Ovary (tissue), 9 donors: ENCODE data around the gene KAT6B. TPM values are rescaled to one million over a fixed set of nuclear protein-coding genes. Genes with fewer than 3 reads are reported as not detected.

ENCODE experiments used
- DNase-seq, 5 donors: peaks; one replicate each; pipeline ENCODE4 v3.0.0-alpha.2; 2019 to 2020
- H3K27ac ChIP-seq, 2 donors: fragments of 200-600 bp; one replicate each; pipeline versions ENCODE4 v1.5.1 to v1.8.0; 2019 to 2022
- H3K27me3 ChIP-seq: fragments of 200-600 bp; one replicate; pipeline ENCODE4 v1.8.0; 2022
- H3K36me3 ChIP-seq: fragments of 200-600 bp; sonication (generic); one replicate; pipeline ENCODE4 v1.5.1; 2019
- H3K4me1 ChIP-seq: one replicate; pipeline ENCODE4 v1.8.1; 2013; ENCODE audit warnings: mild to moderate bottlenecking, moderate library complexity; ENCODE audit not compliant: insufficient read depth
- H3K4me3 ChIP-seq: fragments of 200-600 bp; sonication (generic); one replicate; pipeline ENCODE4 v1.5.1; 2017
- H3K9me3 ChIP-seq, 2 donors: fragments of 200-600 bp in 1 of 2; sonication (generic) in 1 of 2; one replicate each; pipeline versions ENCODE4 v1.5.1 to v1.8.1; 2013 to 2019; ENCODE audit warnings: mild to moderate bottlenecking in 1 of 2, moderate library complexity in 1 of 2
- EP300 ChIP-seq: sonication (generic); formaldehyde crosslinking; IDR thresholded peaks from one replicate; pipeline ENCODE4 v1.6.1; 2017; ENCODE audit warnings: antibody characterized with exemption
- POLR2A ChIP-seq: fragments of 450-650 bp; IDR thresholded peaks from one replicate; pipeline ENCODE4 v1.6.1; 2017; ENCODE audit warnings: antibody characterized with exemption, mild to moderate bottlenecking, moderate library complexity
- WGBS, 3 donors: extraction: QIAGEN DNeasy Blood & Tissue Kit in 1 of 3; methylation state at CpG; one replicate each; pipeline versions ENCODE4 v1.1.5 to v1.1.7; 2013 to 2017; 5-methylcytosine and 5-hydroxymethylcytosine counted together
- intact Hi-C, 4 donors: fragments of 100-400 bp; cut with DNase I; formaldehyde crosslinking; loops; one replicate each; pipeline versions ENCODE4 v1.11.0 to v1.15.1; 2022 to 2023
- polyA plus RNA-seq, 2 donors: library from polyadenylated mRNA; stranded (reverse); fragments of 200-250 nt in 1 of 2; fragments of 350-450 nt in 1 of 2; fragmentation: Illumina TruSeq in 1 of 2; extraction: RNeasy Lipid Tissue Mini Kit (QIAGEN cat#74804) in 1 of 2; gene quantifications; one replicate each; pipeline ENCODE4 v1.2.3, GENCODE V29; 2013 to 2014
- total RNA-seq, 7 donors: library from RNA; depleted of rRNA in 2 of 7; stranded (reverse); fragments of >200 nt in 2 of 7; fragmentation: NEBNext Ultra II Directional in 3 of 7; extraction: Animal tissue kit (Norgen Biotek cat#: 25700) in 3 of 7; gene quantifications; one replicate each; pipeline versions ENCODE4 v1.1.0 to v1.2.4, GENCODE V29; 2016 to 2023
- TF ChIP-seq, protein P1 (sequence below), 3 donors: fragments of 450-650 bp in 2 of 3; fragments of 200-600 bp in 1 of 3; IDR thresholded peaks; one replicate each; pipeline versions ENCODE4 v1.5.1 to v1.8.0; 2016 to 2022; ENCODE audit warnings: antibody characterized with exemption in 3 of 3, mild to moderate bottlenecking in 1 of 3
- donor health status: DM: no; HTN: no; CAD: no; lungs with moderate emphysema.
- donor health status: DM: no; HTN: no; CAD: no.
- donor health status: Bipolar disorder and iron deficiency.
- donor health status: DM: yes; HTN: yes; CAD: no.
- donor health status: DM: no; HTN: no; CAD: no.
- donor health status: DM: yes; HTN: yes; CAD: no.

The KAT6B gene
- total and polyA plus RNA-seq, 9 donors = 14.9 to 61.6 (median 49.2) TPM

DNA sequence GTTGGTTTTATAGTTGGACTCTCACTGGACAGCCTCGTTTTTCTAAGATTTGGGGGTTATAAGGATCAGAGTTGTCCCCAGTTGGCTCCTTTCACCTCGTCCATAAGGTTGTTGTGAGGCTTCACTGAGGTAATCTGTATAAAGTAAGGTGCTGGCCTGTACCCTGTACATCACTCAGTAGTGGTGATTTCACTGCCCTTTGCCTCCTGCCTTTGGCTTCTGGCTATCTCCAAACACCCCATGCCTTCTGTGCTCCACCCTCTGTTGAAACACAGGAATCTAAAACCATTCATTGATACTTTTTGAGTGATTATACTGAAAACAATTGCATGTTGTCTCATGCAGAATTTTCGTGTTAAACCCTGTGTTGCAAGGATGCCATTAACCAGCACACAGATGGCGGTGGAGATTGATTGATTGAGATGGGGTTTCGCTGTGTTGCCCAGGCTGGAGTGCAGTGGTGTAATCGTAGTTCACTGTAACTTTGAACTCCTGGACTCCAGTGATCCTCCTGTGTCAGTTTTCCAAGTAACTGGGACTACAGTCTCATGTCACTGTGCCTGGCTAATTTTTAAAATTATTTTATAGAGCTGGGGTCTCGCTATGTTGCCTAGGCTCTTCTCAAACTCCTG lies 55.0 kb downstream of the KAT6B start:
- H3K27me3 ChIP-seq = no peaks in the 10 kb centered on the region
- WGBS, 3 donors = 94 to 96% (median 96%) methylated on average over 7 of the region's 7 CpGs
- H3K9me3 ChIP-seq = no peaks in the 10 kb centered on the region
- TF ChIP-seq, protein P1, sequence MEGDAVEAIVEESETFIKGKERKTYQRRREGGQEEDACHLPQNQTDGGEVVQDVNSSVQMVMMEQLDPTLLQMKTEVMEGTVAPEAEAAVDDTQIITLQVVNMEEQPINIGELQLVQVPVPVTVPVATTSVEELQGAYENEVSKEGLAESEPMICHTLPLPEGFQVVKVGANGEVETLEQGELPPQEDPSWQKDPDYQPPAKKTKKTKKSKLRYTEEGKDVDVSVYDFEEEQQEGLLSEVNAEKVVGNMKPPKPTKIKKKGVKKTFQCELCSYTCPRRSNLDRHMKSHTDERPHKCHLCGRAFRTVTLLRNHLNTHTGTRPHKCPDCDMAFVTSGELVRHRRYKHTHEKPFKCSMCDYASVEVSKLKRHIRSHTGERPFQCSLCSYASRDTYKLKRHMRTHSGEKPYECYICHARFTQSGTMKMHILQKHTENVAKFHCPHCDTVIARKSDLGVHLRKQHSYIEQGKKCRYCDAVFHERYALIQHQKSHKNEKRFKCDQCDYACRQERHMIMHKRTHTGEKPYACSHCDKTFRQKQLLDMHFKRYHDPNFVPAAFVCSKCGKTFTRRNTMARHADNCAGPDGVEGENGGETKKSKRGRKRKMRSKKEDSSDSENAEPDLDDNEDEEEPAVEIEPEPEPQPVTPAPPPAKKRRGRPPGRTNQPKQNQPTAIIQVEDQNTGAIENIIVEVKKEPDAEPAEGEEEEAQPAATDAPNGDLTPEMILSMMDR (IDR thresholded peaks at IDR 0.05) = no peak
- no peak for TF ChIP-seq POLR2A
- no peak for TF ChIP-seq EP300
- H3K4me3 ChIP-seq = no peak overlapping the region
- H3K36me3 ChIP-seq = no peaks in the 10 kb centered on the region
- H3K4me1 ChIP-seq = peaks cover 8% of the 10 kb centered on the region
- no peak overlapping the region for H3K27ac ChIP-seq
- intact Hi-C loops = no loop called here
- DNase-seq = no peak

DNA sequence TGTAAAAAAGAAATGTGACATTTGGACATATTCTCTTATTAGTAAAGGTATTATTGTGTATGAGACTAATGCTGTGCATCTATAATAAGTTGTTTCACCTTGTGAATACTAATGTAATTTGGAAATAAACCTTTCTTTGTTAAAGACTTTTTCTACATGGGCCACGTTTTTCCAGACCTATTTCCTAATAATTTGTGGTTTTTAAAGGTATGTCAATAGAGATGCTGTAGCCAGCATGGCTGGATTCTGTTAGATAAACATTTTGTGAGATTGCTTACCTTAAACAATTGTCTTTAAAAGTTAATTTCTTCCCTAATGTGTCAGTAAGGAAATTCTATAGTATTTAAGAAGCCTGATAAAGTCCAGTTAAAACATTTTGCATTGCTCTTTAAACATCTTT lies 56.0 kb downstream of the KAT6B start:
- Histone ChIP-seq H3K36me3 (no peaks in the 10 kb centered on the region), H3K9me3 (no peaks in the 10 kb centered on the region), H3K27ac (no peak overlapping the region), H3K4me1 (peaks cover 7% of the 10 kb centered on the region), H3K27me3 (no peaks in the 10 kb centered on the region), H3K4me3 (no peak overlapping the region)
- DNase-seq = no peak
- TF ChIP-seq, protein P1 (IDR thresholded peaks at IDR 0.05) = no peak
- no peak for TF ChIP-seq POLR2A
- no peak for TF ChIP-seq EP300
- intact Hi-C loops = no loop called here
- WGBS, 3 donors = 13 to 35% (median 17%) methylated on average over 1 of the region's 1 CpG

DNA sequence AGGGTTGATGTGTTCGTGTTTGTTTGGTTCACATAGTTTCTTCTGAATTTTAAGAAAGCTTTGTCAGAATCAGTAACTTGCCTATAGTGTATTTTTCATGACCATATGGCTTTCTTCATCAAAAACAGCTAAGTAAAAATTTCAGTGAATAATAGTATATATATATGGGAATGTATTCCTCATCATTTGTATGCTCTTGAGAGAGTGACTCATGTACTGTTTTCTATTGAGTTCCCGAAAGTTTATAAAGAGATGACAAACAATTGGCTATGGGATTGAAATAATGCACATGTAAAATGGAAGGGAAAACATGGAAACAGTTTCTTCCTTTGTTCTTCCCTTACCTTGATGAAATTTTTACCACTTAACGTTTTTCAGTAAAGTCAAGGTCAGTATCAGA lies 56.4 kb downstream of the KAT6B start:
- Histone ChIP-seq H3K27me3 (no peaks in the 10 kb centered on the region), H3K4me3 (no peak overlapping the region), H3K36me3 (no peaks in the 10 kb centered on the region), H3K9me3 (no peaks in the 10 kb centered on the region), H3K27ac (no peak overlapping the region), H3K4me1 (peaks cover 7% of the 10 kb centered on the region)
- 34 to 40% (median 40%) methylated on average over 3 of the region's 3 CpGs for WGBS, 3 donors
- TF ChIP-seq EP300 (no peak), POLR2A (no peak)
- no peak for DNase-seq
- intact Hi-C loops = no loop called here

DNA sequence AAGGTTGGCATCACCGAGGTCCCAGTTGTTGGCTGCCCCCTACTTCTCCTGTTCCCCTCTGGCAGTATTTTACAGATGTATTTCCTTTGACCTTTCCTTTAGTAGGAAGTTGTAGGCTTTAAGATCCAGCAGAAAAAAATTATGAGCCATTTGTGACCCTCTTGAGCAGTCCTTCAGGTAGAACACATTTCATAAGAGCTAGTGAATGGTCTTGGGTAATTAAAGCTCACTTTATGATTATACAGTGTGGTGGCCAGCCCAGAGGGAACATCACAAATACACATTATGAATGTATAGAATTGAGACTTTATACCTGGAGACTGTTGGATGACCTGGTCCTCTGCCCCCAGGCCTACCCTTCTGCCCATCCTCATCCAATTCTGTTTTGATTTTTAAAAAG lies 57.0 kb downstream of the KAT6B start:
- peaks cover 5% of the 10 kb centered on the region for H3K4me1 ChIP-seq
- 84 to 92% (median 86%) methylated on average over 1 of the region's 1 CpG for WGBS, 3 donors
- H3K27ac ChIP-seq = no peak overlapping the region
- intact Hi-C loops = no loop called here
- no peak for DNase-seq
- TF ChIP-seq, protein P1 (IDR thresholded peaks at IDR 0.05) = no peak
- TF ChIP-seq EP300 (no peak), POLR2A (no peak)
- H3K9me3 ChIP-seq = no peaks in the 10 kb centered on the region
- H3K36me3 ChIP-seq = no peaks in the 10 kb centered on the region
- H3K4me3 ChIP-seq = no peak overlapping the region
- H3K27me3 ChIP-seq = no peaks in the 10 kb centered on the region

DNA sequence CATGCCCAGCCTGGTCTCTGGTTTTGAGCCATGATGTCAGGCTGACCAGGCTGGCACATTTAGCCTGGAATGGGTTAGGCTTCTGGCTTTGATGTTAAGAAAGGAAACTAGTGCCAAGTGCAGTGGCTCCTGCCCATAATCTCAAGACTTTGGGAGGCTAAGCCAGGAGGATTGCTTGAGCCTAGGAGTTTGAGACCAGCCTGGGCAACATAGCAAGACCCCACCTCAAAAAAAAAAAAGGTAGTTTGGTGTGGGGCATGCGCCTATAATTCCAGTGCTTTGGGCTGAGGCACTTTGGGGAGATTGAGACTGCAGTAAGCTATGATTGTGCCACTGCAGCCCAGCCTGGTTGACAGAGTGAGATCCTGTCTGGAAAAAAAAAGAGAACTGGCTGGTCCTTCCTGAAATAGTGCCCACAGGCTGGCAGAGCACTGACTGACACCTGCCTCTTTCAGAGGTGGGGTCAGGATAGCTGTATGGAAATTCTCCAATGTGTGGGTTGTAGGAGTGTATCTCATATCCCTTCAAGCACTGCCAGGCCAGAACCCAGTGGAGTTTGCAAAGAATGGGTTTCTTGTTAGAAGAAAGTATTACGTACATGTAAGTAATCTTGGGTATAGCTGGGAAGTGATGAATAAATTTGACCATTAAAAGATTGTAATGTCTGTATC lies 61.3 kb downstream of the KAT6B start:
- TF ChIP-seq POLR2A (no peak), EP300 (no peak)
- TF ChIP-seq, protein P1 (IDR thresholded peaks at IDR 0.05) = no peak
- no peak overlapping the region for H3K4me3 ChIP-seq
- H3K4me1 ChIP-seq = peaks cover 14% of the 10 kb centered on the region
- DNase-seq = no peak
- H3K36me3 ChIP-seq = no peaks in the 10 kb centered on the region
- intact Hi-C loops = no loop called here
- WGBS, 3 donors = 95 to 98% (median 97%) methylated on average over 2 of the region's 2 CpGs
- no peak overlapping the region for H3K27ac ChIP-seq
- no peaks in the 10 kb centered on the region for H3K27me3 ChIP-seq
- no peaks in the 10 kb centered on the region for H3K9me3 ChIP-seq
